Islet precursor cell (in vitro differentiated cells): ENCODE results near the gene RASL10B.
"Not testable (repeated sequence)": the region's sequence is repeated elsewhere in the genome, so short reads cannot be mapped to it uniquely, and the experiment has no call there.

ENCODE experiments used
- DNase-seq: peaks from one replicate; pipeline ENCODE4 v3.0.0-alpha.2; 2018

Gene RASL10B

GRCh38 chr17:35743626-35744328 is 12.3 kb downstream of the RASL10B start:
- DNase-seq = peak; percentile 85

DNA sequence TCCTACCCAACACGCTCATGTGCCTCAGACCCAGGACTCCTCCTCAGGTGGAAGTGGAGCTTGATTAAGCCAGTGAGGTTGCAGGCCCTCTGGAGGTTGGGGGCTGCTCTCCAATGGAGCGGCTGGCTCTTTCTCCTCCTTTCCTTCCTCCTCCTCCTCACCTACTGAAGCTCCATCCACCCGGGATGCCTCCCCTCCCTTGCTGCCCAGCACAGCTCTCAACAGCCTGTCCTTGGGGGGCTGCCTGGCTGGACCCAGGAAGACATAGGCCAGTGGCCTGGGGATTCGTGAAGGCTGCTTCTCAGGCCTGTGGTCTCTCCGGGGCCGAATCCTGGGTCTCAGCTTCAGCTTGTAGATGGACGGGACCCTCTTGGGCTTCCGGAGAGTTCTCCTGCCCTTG is 13.4 kb downstream of the RASL10B start:
- no peak for DNase-seq

DNA sequence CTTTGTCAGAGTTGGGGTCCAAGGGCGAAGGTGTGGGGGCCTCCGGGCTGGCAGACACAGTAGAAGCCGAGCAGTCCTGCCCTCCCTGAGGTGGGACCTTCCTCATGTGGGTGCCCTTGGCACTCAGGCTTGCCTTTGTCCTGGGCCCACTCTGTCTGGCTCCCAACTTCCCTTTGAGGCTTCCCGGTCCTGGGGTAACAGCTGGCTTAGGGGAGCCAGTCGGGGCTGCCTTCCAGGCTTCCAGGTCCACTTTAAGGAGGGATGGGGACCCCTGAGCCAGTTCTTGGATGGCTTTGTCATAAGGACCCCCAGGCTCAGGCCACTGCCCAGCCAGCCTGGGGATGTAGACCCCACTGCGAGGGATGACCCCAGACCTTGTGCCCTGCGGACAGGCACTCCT is 13.8 kb downstream of the RASL10B start:
- peak; percentile 50 for DNase-seq

GRCh38 chr17:35745749-35746320 is 14.4 kb downstream of the RASL10B start:
- DNase-seq = peak; percentile 51

- DNase-seq = peak; percentile 92
Measured at GRCh38 chr17:35747540-35748017, 16.1 kb downstream of the RASL10B start.

DNA sequence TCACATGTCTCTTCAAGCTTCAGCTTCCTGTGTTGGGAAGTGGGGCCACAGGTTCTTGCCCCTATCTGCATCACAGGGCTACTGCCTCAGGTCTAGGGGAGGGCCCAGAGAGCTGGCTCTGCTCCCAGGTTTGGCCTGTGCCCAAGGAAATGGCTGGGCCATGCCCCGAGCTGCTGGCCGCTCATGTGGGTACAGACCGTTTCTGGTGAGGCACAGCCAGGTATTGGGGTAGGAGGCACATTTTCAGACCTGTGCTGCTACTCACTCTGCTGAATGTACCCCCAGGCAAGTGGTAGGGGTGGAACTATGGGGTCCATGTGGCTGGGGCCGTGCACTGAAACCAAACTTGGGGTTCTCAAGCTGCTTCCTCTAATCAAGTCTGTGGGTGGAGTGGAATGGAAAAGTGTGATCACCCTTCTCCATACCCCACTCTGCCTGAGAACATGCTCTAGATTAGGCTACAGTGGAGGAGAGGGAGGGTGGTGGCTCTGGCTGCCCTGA is 17.0 kb downstream of the RASL10B start:
- DNase-seq = no peak

GRCh38 chr17:35748979-35749378 is 17.5 kb downstream of the RASL10B start:
- no peak for DNase-seq

DNA sequence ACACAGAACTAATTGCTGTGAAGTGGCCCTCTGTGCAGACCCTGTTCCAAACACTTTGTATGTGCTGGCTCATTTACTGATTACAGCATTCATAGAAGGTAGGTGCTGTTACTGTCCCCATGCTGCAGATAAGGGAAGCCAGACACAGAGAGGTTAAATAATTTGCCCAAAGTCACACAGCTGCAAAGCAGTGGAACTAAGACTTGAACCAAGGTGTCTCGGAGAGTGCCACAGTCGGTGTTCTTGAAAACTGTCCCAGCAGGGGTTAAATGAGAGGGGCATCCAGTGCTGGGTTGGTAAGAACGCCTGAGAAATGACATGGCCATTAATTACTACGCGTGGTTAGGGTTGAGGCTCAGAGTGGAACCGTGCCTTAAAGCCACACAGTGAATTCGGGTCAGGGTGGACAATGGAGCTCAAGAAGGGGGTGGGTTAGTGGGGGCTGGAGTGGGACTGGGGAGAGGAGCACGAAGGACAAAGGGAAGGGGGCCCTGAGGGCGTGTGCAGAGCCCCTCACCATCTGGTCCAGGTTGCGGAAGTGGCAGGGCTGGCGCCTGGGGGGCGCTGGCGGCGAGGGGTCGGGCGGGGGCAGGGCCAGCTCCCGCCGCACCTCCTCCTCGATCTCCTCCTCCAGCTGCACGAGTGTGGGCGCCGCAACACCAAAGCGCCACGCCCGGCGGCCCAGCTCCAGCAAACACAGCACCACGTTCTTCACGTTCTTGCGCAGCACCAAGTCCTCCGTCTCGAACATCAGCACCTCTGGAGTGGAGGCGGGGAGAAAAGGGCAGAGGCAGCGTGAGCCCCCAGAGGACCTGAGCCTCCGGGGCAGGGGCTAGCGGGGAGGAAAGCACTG is 18.3 kb downstream of the RASL10B start:
- DNase-seq = peak; percentile 76

GRCh38 chr17:35750526-35751395 is 19.3 kb downstream of the RASL10B start:
- no peak for DNase-seq

DNA sequence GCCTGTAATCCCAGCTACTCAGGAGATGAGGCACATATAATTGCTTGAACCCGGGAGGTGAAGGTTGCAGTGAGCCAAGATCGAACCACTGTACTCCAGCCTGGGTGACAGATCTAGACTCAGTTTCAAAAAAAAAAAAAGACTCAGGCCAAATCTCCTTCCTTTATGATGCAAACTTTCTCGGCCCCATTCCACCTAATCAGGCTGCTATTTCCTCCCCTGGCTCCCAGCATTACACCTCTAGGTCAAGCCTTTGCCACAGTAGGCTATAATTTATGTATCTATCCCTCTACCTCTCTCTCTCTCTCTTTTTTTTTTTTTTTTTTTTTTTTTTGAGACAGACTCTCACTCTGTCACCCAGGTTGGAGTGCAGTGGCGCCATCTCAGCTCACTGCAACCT is 20.1 kb downstream of the RASL10B start:
- not testable (repeated sequence) for DNase-seq

DNA sequence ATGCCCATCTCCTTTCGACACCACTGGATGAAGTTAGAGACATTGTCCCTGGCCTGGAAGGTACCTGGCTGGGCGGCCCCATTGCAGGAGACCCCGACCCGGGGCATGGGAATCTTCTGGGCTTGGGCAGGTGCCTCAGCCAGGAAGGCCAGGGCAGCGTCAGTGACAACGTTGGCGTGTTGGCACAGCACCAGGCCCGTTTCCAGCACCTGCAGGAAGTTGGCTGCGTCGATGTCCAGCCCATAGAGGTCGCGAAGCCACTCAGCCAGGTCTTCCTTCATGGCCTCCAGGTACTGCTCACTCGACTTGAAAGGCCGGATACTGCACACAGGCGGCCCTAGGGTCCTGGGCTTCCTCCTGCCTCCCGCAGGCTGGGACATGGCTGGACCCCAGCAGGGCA is 21.0 kb downstream of the RASL10B start:
- DNase-seq = no peak

GRCh38 chr17:35752945-35753764 is 21.7 kb downstream of the RASL10B start, which contains the start of gene GAS2L2:
Gene GAS2L2 (minus strand): TSS chr17:35753239. CDS start chr17:35752850, 389 bp downstream.
- no peak for DNase-seq

DNA sequence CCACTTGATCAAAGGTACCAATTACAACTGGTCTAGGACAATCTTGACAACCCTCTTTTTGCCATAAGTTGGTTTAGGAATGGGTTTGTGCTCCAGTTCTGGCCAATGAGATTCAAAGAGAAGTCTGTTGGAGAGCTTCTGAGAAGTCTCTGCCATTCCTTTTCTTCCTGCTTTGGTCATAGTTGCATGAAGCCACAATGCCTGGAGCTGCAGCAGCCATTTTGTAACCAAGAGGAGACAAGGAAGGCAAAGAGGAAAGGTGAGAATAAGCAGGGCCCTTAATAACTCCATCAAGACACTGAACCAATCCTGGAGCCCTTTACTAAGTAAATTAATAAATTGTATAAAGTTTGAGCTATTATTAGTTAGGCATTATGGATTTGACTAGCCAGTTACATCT is 25.8 kb downstream of the RASL10B start:
- DNase-seq = no peak

DNA sequence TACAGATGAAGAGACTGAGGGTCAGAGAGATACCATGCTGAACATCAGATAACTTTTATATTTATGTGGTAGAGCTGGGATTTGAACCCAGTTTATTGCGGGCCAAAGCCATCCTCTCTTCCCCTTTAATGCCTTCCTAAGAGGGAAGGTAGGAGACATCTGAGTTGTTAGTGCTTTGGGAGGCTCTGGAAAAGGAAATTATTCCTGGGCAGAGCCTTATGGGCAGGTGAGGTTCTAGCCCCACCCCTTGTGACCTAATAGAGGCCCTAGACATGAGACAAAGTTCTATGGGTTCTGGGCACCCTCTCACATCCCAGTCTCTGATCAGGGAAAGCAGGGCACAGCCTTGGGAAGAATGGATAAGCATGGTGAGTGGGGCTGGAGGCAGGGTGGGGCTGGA is 29.1 kb downstream of the RASL10B start, which contains the start of gene C17orf50:
C17orf50 (plus strand) TSS at position 301 of the 400 bp plus-strand sequence; CDS start at position 356, 55 bp downstream.
- DNase-seq = no peak

DNA sequence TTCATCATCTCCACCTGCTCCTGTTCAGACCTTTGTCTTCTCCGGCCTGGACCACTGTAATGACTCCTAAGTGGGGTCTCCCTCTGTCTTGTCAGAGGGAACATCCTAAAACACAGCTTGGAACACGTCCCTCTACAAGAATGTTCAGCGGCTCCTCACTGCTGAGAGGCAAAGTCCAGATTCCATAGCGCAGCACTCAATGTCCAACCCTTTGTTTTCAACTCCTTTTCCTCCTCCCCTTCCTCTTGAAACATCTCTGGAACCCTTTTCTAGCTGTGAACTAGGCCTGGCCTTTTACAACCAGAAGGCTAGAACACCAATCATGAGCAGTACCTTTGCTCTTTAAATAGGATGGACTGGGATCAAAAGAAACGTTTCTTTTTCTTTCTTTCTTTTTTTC is 30.2 kb downstream of the RASL10B start:
- no peak for DNase-seq

GRCh38 chr17:35763767-35764122 is 32.3 kb downstream of the RASL10B start:
- no peak for DNase-seq

- peak; percentile 99 for DNase-seq
Measured at GRCh38 chr17:35764123-35764991, 32.9 kb downstream of the RASL10B start.

GRCh38 chr17:35765086-35765710 is 33.8 kb downstream of the RASL10B start:
- peak; percentile 94 for DNase-seq

- no peak for DNase-seq
Measured at GRCh38 chr17:35765756-35766488, 34.5 kb downstream of the RASL10B start.
